ENCODE data around the gene ZNF18.
"Not testable (repeated sequence)": the region's sequence is repeated elsewhere in the genome, so short reads cannot be mapped to it uniquely, and the experiment has no call there.

Gene ZNF18

DNA sequence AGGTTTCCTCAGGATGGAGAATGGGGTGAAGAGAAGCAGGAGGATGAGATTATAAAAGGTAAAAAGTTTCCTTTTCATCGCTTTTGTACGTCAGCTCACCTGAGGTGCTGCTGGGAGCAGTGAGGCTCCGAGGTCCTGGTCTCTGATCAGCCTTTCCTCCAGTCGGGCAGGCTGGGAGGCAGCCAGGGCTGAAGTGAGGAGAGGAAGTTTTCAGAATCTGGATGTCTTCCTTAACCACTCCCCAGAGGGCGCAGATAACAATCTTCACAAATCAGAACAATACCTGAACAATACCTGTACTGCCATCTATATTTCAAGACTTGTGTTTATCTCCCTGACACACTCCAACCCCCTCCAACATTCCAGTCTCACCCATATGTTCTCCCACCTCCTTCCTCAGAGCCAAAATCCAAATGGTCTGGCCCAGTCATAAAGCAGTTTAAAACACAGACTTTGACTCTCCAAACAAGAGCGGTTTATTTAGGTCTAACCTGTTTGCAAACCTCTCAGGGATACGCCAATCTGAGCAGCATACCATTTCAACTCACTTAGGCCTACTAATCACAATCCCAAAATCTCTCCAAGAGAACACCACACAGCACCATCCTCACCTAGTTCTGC lies 6.8 kb downstream of the ZNF18 start:
- no peak for DNase-seq (ENCODE audit: low spot score)
- TF ChIP-seq, protein P1, sequence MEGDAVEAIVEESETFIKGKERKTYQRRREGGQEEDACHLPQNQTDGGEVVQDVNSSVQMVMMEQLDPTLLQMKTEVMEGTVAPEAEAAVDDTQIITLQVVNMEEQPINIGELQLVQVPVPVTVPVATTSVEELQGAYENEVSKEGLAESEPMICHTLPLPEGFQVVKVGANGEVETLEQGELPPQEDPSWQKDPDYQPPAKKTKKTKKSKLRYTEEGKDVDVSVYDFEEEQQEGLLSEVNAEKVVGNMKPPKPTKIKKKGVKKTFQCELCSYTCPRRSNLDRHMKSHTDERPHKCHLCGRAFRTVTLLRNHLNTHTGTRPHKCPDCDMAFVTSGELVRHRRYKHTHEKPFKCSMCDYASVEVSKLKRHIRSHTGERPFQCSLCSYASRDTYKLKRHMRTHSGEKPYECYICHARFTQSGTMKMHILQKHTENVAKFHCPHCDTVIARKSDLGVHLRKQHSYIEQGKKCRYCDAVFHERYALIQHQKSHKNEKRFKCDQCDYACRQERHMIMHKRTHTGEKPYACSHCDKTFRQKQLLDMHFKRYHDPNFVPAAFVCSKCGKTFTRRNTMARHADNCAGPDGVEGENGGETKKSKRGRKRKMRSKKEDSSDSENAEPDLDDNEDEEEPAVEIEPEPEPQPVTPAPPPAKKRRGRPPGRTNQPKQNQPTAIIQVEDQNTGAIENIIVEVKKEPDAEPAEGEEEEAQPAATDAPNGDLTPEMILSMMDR (IDR thresholded peaks at IDR 0.05): no peak
- Histone ChIP-seq H3K27ac (no peak overlapping the region), H3K4me3 (no peak overlapping the region)

DNA sequence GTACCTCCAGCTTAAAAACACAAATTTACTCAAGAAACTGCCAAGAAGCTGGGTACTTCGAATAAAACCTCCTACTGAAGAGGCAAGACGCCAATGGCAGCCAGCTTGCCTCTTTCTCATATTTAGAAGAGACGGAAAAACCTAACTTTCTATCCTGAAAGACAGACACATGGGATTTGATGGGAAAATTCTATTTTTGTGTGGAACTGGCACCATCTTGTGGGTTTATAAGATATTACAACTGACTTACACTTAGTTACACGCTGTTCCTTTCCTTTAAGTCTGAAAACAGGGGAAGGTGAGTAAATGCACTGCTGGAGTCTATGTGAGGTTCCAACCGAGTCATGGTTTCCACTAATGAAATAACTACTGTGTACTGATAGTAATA lies 10.3 kb downstream of the ZNF18 start:
- H3K27ac ChIP-seq: peak overlapping the region in 1 of 2 donors; percentile 44
- TF ChIP-seq, protein P1 (IDR thresholded peaks at IDR 0.05): peak; percentile 37
- H3K4me3 ChIP-seq: no peak overlapping the region
- no peak for DNase-seq (ENCODE audit: low spot score)

DNA sequence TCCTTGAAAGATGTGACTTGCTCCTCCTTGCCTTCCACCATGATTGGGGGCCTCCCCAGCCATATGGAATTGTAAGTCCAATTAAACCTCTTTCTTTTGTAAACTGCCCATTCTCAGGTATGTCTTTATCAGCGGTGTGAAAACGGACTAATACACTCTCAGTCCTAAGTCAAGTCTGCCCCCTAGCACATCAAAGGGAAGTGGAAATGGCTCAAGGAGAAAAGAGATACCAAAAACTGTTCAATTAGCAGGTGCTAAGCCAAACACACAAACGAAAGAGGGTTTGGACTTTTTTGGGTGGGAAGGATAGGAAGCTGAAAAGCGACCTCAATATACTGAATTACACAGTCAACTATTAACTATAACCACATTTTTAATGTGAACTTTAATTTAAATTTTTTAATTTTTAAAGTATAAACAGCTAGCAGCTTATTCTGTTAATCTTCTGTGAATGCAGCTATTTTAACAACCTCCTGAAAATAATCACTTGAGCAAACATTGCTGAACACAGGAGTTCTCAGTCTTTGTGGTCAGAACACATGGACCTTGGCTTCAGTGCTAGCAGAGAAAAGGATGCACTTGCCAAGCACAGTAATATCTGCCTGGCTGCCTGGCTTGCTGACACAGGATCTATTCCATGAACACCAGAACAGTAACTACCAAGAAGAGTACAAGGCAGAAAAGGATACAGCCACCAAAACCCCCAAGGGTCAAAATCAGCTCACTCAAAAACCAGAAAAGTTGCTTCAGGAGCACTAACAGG lies 10.9 kb downstream of the ZNF18 start:
- TF ChIP-seq, protein P1 (IDR thresholded peaks at IDR 0.05): no peak
- H3K27ac ChIP-seq: peak overlapping the region in 1 of 2 donors; percentile 44
- DNase-seq (ENCODE audit: low spot score): no peak
- H3K4me3 ChIP-seq: no peak overlapping the region

DNA sequence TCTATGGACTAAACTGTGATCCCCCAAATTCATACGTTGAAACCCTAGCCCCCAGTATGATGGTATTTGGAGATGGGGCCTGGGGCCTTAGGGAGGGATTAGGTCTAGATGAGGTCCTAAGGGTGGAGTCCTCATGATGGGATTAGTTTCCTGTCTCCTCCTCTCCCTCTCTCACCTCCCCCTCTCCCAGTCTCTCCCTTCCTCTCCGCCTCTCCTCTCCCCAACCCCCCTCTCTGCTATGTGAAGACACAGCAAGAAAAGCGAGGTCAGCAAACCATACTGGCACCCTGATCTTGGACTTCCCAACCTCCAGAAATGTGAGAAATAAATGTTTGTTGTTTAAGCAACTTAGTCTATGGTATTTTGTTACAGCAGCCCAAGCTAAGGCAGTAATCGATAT lies 15.4 kb downstream of the ZNF18 start:
- no peak for DNase-seq (ENCODE audit: low spot score)
- no peak overlapping the region for H3K27ac ChIP-seq
- H3K4me3 ChIP-seq: no peak overlapping the region
- TF ChIP-seq, protein P1 (IDR thresholded peaks at IDR 0.05): no peak

DNA sequence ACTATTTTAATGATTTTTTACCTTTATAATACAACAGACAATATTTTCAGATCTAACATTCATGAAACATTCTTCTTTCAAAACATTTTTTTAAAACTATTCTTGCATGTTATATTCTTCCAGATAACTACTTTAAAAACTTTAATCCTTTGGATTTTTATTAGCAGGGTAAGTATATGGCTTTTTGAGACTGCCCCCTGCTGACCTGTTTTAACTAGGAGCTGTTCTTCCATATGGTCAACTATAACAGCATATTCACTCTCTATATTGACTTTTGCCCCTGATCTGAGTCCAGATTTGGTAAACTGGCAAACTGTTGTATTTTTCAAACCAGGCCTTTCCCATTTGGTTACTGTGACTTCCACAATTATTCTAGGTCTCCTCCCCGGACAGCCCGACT lies 16.5 kb downstream of the ZNF18 start:
- TF ChIP-seq, protein P1 (IDR thresholded peaks at IDR 0.05): no peak
- Histone ChIP-seq H3K4me3 (no peak overlapping the region), H3K27ac (no peak overlapping the region)
- no peak for DNase-seq (ENCODE audit: low spot score)

DNA sequence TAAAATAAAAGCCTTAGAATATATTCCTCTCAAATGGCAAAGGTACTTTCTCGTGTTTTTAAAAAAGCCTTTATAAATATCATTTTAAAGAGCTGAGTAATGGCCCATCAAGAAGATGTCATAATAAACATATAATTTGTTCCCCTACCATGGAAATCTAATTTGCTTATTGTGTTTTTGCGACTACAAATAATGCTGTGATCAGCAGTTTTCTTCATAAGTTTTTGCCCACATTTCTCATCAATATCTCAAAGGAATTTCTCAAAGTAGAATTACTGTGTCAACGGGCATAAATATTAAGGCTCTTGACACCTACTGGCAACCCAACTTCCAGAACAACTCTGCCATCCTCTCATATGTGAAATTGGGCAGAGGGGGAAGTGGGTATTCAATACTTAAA lies 17.5 kb downstream of the ZNF18 start:
- no peak for DNase-seq (ENCODE audit: low spot score)
- TF ChIP-seq, protein P1 (IDR thresholded peaks at IDR 0.05): no peak
- Histone ChIP-seq H3K4me3 (no peak overlapping the region), H3K27ac (no peak overlapping the region)

DNA sequence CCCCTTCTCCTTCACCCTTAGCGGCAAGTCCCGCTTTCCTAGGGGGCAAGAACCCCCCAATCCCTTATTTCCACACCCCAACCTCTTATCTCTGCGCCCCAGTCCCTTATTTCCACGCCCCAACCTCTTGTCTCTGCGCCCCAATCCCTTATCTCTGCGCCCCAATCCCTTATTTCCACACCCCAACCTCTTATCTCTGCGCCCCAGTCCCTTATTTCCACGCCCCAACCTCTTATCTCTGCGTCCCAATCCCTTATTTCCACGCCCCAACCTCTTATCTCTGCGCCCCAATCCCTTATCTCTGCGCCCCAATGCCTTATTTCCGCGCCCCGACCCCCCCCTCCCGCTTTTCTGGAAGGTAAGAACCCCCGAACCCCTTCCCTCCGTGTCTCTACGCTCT lies 24.5 kb downstream of the ZNF18 start:
- not testable (repeated sequence) for DNase-seq (ENCODE audit: low spot score); H3K27ac ChIP-seq; H3K4me3 ChIP-seq
